DMS 273 (cell line): Measurements from ENCODE around the gene KCNS1.
A peak's percentile ranks its signal among the peaks of the same experiment; 100 is the strongest.
"Not testable (repeated sequence)": the region's sequence is repeated elsewhere in the genome, so short reads cannot be mapped to it uniquely, and the experiment has no call there.

Experiments used
- DNase-seq: peaks from one replicate; lab custom pipeline; 2025; ENCODE audit not compliant: unreplicated experiment; lab: John Stamatoyannopoulos, UW

The KCNS1 gene

GRCh38 chr20:45080867-45081624, 19.9 kb downstream of the KCNS1 start:
- DNase-seq, result peak; percentile 58

GRCh38 chr20:45077559-45077958, 23.4 kb downstream of the KCNS1 start:
- DNase-seq, result no peak

GRCh38 chr20:45073221-45073620, 27.7 kb downstream of the KCNS1 start:
- DNase-seq, result no peak

GRCh38 chr20:45072066-45072465, 28.9 kb downstream of the KCNS1 start:
- DNase-seq, result no peak

GRCh38 chr20:45070932-45071632, 29.8 kb downstream of the KCNS1 start:
- DNase-seq, result no peak

- no peak for DNase-seq
These were observed 31.7 kb downstream of the KCNS1 start for GRCh38 chr20:45069261-45069660.

GRCh38 chr20:45067558-45067957, 33.4 kb downstream of the KCNS1 start:
- no peak for DNase-seq

GRCh38 chr20:45067087-45067486, 33.8 kb downstream of the KCNS1 start:
- DNase-seq, result no peak

- DNase-seq, result no peak
These were observed 34.6 kb downstream of the KCNS1 start for GRCh38 chr20:45066372-45066771.

GRCh38 chr20:45064812-45065211, 36.1 kb downstream of the KCNS1 start:
- no peak for DNase-seq

- not testable (repeated sequence) for DNase-seq
These were observed 37.8 kb downstream of the KCNS1 start for GRCh38 chr20:45063107-45063506.

GRCh38 chr20:45061244-45061643, 39.7 kb downstream of the KCNS1 start:
- DNase-seq, result no peak

GRCh38 chr20:45060294-45060693, 40.6 kb downstream of the KCNS1 start:
- peak; percentile 65 for DNase-seq

- DNase-seq, result no peak
These were observed 41.8 kb downstream of the KCNS1 start for GRCh38 chr20:45059022-45059728.

GRCh38 chr20:45058168-45058850, 42.6 kb downstream of the KCNS1 start:
- no peak for DNase-seq

GRCh38 chr20:45056473-45057173, 44.3 kb downstream of the KCNS1 start:
- no peak for DNase-seq

GRCh38 chr20:45055056-45055455, 45.9 kb downstream of the KCNS1 start:
- DNase-seq, result no peak

GRCh38 chr20:45053430-45054351, 47.2 kb downstream of the KCNS1 start:
- DNase-seq, result no peak

- no peak for DNase-seq
These were observed 48.1 kb downstream of the KCNS1 start for GRCh38 chr20:45052698-45053429.
